ENCODE measurements around the gene TUFM. TPM values are rescaled to one million over a fixed set of nuclear protein-coding genes. Genes with fewer than 3 reads are reported as not detected.

Gene TUFM
- total RNA-seq, 2 donors from 2014 or later, result 140 to 291 TPM

DNA sequence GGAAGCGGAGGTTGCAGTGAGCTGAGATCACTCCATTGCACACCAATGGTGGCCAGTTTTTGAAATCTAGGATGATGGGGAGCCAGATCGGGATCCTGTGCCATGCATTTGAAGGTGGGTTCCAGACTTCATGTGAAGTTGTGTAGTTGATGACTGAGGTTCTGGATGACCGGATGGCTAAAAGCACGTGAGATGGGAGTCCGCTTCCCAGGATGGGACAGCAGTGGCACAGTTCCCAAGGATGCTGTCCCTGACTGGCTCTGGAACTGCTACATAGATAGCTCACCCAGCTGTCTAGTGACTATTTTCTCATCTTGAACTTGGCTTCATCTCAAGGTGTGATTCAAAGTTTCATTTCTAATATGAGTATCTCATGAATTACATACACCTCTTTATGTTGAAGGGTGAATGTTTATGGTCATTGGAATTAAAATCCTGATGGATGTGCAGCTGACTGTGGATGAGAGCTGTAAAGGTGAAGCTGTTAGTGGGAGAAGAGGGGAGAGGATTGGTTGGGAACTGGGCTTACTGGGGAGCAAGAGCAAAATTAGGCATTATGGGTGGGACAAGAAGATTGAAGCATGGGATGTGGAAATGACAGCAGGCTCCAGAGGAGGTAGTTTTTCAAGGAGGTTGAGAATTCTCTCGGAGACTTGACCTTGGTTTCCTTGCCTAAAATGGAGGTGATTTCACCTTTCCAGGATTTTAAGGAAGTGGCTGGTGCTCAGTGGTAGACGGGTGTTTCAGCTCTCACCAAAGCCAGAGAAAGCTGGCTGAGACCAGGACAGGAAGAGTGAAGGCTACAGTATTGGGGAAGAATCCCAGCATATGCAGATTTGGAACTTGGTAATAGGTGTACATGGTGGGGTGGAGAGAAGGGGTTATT is 8.2 kb downstream of the TUFM start:
- H3K36me3 Mint-ChIP-seq (ENCODE audit: low read depth), result peaks cover 82% of the 10 kb centered on the region
- peak overlapping the region; percentile 66 for H3K27ac Mint-ChIP-seq
- no peak overlapping the region for H3K4me3 Mint-ChIP-seq
- H3K27me3 Mint-ChIP-seq, result no peaks in the 10 kb centered on the region
- no peaks in the 10 kb centered on the region for H3K9me3 Mint-ChIP-seq
- peaks cover 22% of the 10 kb centered on the region for H3K4me1 Mint-ChIP-seq
- peak; percentile 80 for ATAC-seq (replicated peaks)

- peaks cover 27% of the 10 kb centered on the region for H3K4me1 Mint-ChIP-seq
- H3K36me3 Mint-ChIP-seq (ENCODE audit: low read depth), result peaks cover 82% of the 10 kb centered on the region
- no peak overlapping the region for H3K4me3 Mint-ChIP-seq
- no peaks in the 10 kb centered on the region for H3K27me3 Mint-ChIP-seq
- no peak for ATAC-seq (replicated peaks)
- no peaks in the 10 kb centered on the region for H3K9me3 Mint-ChIP-seq
- H3K27ac Mint-ChIP-seq, result peak overlapping the region; percentile 52
Observed at GRCh38 chr16:28836761-28837064, 9.4 kb downstream of the TUFM start.

DNA sequence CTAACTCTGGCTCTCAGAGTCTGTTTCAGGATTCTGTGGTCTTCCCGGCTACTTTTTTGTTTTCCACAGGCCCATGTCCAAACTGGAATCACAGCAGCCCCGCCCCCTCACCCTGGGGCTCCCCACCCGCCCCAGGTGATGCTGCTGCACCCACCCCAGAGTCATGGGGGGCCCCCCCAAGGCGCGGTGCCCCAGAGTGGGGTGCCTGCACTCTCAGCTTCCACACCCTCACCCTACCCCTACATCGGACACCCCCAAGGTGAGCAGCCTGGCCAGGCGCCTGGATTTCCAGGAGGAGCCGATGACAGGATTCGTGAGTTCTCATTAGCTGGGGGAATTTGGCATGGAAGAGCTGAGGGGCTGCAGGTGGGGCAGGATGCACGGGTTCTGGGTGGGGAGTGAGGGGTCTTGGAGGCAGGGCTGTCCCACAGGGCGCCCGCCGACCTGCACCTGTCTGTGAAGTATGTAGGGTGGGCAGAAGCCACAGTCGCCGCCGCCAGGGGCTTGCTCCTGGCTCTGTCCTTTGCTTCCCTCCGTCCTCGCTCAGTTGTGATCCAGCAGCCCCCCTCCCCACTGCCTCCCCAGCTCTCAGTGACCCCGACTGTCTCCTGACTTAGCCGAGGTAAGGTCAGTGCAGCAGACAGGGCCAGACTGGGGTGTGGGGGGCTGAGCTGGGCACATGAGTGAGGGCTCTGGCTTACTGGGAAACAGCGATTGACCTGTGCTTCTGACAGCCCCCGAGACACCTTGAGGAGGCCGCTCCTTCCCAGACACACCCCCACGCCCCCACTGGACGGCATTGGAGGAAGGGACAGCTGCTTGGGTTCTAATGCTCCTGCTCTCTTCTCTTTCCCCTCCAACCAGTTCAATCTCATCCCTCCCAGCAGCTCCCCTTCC is 10.0 kb downstream of the TUFM start:
- Mint-ChIP-seq H3K4me1 (peaks cover 27% of the 10 kb centered on the region), H3K36me3 (ENCODE audit: low read depth) (peaks cover 82% of the 10 kb centered on the region), H3K4me3 (no peak overlapping the region), H3K9me3 (no peaks in the 10 kb centered on the region), H3K27me3 (no peaks in the 10 kb centered on the region), H3K27ac (peak overlapping the region; percentile 52)
- no peak for ATAC-seq (replicated peaks)

GRCh38 chr16:28834873-28835863 is 11.0 kb downstream of the TUFM start:
- Mint-ChIP-seq H3K36me3 (ENCODE audit: low read depth) (peaks cover 89% of the 10 kb centered on the region), H3K27me3 (no peaks in the 10 kb centered on the region), H3K27ac (peak overlapping the region; percentile 63), H3K4me1 (peaks cover 27% of the 10 kb centered on the region), H3K4me3 (no peak overlapping the region), H3K9me3 (no peaks in the 10 kb centered on the region)
- no peak for ATAC-seq (replicated peaks)

DNA sequence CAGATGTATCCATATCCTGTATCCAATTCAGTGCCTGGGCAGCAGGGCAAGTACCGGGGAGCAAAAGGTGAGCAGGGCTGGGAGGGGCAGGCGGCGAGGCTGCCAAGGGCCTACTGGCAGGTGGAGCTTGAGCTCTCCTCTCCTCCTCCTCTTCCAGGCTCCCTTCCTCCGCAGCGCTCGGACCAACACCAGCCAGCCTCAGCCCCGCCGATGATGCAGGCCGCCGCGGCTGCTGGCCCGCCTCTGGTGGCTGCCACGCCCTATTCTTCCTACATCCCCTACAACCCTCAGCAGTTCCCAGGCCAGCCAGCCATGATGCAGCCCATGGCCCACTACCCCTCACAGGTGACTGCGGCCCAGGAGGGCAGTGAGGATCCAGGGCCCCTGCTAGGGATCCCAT is 11.8 kb downstream of the TUFM start:
- peaks cover 27% of the 10 kb centered on the region for H3K4me1 Mint-ChIP-seq
- ATAC-seq (replicated peaks), result no peak
- no peak overlapping the region for H3K4me3 Mint-ChIP-seq
- peaks cover 97% of the 10 kb centered on the region for H3K36me3 Mint-ChIP-seq (ENCODE audit: low read depth)
- no peaks in the 10 kb centered on the region for H3K9me3 Mint-ChIP-seq
- H3K27me3 Mint-ChIP-seq, result no peaks in the 10 kb centered on the region
- H3K27ac Mint-ChIP-seq, result no peak overlapping the region

DNA sequence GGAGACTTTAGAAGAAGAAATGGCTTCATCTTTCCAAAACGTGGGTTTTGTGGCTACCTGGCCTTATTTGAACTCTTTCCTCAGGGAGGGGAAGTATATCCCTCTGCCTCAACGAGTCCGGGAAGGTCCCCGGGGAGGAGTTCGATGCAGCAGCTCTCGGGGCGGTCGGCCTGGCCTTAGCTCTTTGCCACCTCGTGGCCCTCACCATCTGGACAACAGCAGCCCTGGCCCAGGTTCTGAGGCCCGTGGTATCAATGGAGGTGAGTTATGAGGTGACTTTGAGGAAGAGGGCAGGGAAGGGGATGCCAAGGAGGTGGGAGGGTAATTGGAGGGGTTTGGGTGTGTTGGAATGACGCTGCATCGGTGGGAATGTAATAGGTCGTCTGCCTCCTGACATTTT is 15.6 kb downstream of the TUFM start:
- H3K27me3 Mint-ChIP-seq, result no peaks in the 10 kb centered on the region
- no peak overlapping the region for H3K4me3 Mint-ChIP-seq
- no peak for ATAC-seq (replicated peaks)

DNA sequence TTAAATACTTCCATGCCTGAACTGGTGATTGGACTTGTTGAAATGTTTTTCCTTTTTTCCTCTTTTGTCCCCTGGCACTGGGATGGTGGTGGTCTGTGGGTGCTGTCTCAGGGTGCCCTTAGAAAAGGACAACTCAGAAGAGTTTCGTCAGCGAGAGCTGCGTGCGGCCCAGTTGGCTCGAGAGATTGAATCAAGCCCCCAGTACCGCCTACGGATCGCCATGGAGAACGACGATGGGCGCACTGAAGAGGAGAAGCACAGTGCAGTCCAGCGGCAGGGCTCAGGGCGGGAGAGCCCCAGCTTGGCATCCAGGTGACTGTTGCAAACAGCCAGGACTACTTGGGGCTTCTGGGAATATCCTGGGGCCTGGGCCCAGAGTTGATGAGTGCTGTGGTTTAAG is 16.4 kb downstream of the TUFM start:
- Mint-ChIP-seq H3K4me1 (peaks cover 32% of the 10 kb centered on the region), H3K4me3 (no peak overlapping the region), H3K9me3 (no peaks in the 10 kb centered on the region), H3K36me3 (ENCODE audit: low read depth) (peaks cover 100% of the 10 kb centered on the region), H3K27me3 (no peaks in the 10 kb centered on the region), H3K27ac (no peak overlapping the region)
- ATAC-seq (replicated peaks), result no peak

More for the DNA sequence above, 15.6 kb downstream of the TUFM start:
- no peak overlapping the region for H3K27ac Mint-ChIP-seq
- no peaks in the 10 kb centered on the region for H3K9me3 Mint-ChIP-seq
- peaks cover 100% of the 10 kb centered on the region for H3K36me3 Mint-ChIP-seq (ENCODE audit: low read depth)
- peaks cover 32% of the 10 kb centered on the region for H3K4me1 Mint-ChIP-seq

DNA sequence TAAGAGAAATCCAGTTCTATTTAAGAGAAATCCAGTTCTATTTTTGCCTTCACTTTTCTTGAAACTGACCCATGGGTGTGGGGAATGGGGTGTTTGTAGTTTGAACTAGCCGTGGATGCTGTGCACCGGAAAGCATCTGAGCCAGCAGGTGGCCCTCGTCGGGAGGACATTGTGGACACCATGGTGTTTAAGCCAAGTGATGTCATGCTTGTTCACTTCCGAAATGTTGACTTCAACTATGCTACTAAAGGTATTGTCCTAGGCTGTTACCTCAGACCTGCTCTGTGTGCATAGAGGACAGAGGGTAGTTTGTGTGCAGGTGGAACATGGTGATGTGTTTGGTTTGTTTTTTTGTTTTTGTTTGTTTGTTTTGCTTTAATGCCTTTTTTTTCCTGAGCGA is 20.0 kb downstream of the TUFM start:
- H3K27me3 Mint-ChIP-seq, result no peaks in the 10 kb centered on the region
- no peak for ATAC-seq (replicated peaks)
- peak overlapping the region; percentile 80 for H3K27ac Mint-ChIP-seq
- H3K4me3 Mint-ChIP-seq, result peak overlapping the region; percentile 94
- peaks cover 24% of the 10 kb centered on the region for H3K4me1 Mint-ChIP-seq
- H3K9me3 Mint-ChIP-seq, result no peaks in the 10 kb centered on the region
- H3K36me3 Mint-ChIP-seq (ENCODE audit: low read depth), result peaks cover 84% of the 10 kb centered on the region

- H3K27ac Mint-ChIP-seq, result peak overlapping the region; percentile 99
- ATAC-seq (replicated peaks), result no peak
- H3K4me1 Mint-ChIP-seq, result peaks cover 36% of the 10 kb centered on the region
- H3K9me3 Mint-ChIP-seq, result no peaks in the 10 kb centered on the region
- H3K4me3 Mint-ChIP-seq, result peak overlapping the region; percentile 94
- H3K36me3 Mint-ChIP-seq (ENCODE audit: low read depth), result peaks cover 84% of the 10 kb centered on the region
- no peaks in the 10 kb centered on the region for H3K27me3 Mint-ChIP-seq
Observed at GRCh38 chr16:28824717-28824973, 21.5 kb downstream of the TUFM start.

DNA sequence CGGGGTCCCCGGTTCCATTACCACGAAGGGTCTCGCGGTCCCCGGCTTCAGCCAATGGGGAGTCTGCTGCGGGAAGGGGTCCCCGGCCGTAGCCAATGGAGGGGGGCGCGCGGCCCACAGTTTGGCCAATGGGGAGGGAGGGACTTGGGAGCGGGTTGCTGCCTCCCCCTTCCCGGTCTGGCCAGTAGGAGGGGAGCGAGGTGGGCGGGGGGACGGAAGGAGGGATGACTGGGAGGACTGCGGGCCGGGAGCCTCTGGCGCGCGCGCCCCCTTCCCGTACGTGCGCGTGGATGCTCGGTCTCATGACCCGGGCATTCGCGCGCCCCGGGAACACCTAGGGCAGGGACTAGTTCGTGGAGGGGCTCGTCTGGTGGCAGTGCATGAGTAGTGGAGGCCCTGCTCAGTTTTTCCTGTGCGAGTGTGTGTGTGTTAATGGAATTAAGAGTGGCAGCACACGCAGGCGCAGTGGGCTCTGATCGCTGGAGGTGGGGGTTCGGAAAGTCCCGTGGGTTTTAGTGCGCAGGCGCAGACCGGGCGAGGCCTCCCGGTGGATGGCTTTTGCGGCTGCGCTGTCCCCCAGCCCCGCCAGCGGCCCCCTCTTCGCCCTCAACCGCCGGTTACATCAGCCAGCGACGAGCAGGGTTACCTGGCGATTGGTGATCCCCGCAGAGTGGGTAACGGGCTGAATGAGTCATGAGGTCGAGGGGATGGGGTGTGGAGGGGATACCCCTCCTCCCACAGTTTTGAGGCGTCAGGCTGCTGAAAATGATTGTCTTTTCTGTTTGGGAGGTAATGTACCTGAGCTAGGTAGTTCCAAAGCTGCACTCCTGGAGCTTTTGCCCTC is 22.1 kb downstream of the TUFM start:
- no peaks in the 10 kb centered on the region for H3K27me3 Mint-ChIP-seq
- H3K27ac Mint-ChIP-seq, result peak overlapping the region; percentile 99
- H3K4me3 Mint-ChIP-seq, result peak overlapping the region; percentile 94
- H3K9me3 Mint-ChIP-seq, result no peaks in the 10 kb centered on the region
- peaks cover 81% of the 10 kb centered on the region for H3K36me3 Mint-ChIP-seq (ENCODE audit: low read depth)
- H3K4me1 Mint-ChIP-seq, result peaks cover 36% of the 10 kb centered on the region
- ATAC-seq (replicated peaks), result peak; percentile 79

DNA sequence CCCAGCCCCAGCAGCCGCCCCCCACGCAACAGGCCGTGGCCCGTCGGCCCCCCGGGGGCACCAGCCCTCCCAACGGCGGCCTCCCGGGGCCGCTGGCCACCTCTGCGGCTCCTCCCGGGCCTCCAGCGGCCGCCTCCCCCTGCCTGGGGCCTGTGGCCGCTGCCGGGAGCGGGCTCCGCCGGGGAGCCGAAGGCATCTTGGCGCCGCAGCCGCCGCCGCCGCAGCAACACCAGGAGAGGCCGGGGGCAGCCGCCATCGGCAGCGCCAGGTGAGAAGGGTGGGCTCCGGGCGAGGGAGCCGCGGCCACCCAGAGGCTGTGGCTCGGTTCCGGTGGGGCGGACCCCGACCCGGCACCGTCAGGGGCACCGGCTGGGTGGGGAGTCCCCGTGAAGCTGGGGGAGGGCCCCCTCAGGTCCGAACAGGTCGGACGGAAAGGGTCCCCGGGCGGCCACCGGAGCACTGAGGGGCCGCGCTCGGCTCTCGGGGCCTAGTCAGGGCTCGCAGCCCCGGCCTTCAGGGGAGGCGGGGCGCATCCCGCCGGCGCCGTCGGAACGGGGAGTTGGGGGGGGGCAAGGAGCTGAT is 22.8 kb downstream of the TUFM start:
- H3K4me1 Mint-ChIP-seq, result peaks cover 36% of the 10 kb centered on the region
- H3K4me3 Mint-ChIP-seq, result peak overlapping the region; percentile 95
- H3K9me3 Mint-ChIP-seq, result no peaks in the 10 kb centered on the region
- peak overlapping the region; percentile 99 for H3K27ac Mint-ChIP-seq
- H3K36me3 Mint-ChIP-seq (ENCODE audit: low read depth), result peaks cover 73% of the 10 kb centered on the region
- peak; percentile 17 for ATAC-seq (replicated peaks)
- no peaks in the 10 kb centered on the region for H3K27me3 Mint-ChIP-seq

DNA sequence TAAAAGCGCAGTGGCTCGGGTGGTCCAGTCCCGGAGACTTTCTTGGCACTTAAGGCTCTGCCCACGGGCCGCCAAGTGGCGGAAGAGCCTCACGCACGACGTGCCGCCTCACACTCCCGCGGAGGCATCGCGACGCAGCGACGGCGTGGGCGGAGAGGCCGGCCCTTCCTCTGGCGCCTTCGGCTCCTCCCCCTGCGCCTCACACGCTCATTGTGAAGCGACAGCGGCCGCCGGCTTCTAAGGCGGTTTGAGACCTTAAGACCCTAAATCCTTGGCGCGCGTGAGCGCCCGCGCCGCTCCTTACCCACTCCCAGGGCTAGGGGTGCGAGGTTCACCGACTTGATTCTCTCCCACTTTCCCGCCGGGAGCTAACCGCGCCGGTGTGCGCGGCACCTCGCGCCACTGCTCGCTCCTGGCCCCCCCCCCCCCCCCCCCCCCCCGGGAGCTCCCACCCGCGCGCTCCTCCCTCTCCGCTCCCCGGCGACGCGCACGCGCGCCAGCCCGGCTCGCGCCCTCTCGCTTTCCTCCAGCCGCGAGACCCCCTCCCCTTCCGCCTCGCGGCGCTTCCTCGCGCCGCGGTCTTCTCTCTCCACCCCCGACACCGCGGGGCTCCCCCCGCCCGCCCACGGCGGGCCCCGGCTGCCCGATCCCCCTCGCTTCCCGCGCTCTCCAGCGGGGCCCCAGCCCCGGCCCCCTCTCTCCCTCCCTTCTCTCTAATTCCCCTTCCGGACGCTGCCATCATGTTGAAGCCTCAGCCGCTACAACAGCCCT is 23.4 kb downstream of the TUFM start, which contains the start of gene ATXN2L:
TSS of gene ATXN2L (plus strand) at position 480 of the 771 bp plus-strand sequence. CDS start at position 741, 261 bp downstream.
- peaks cover 67% of the 10 kb centered on the region for H3K36me3 Mint-ChIP-seq (ENCODE audit: low read depth)
- peaks cover 36% of the 10 kb centered on the region for H3K4me1 Mint-ChIP-seq

More for the DNA sequence above, 23.4 kb downstream of the TUFM start, which contains the start of gene ATXN2L:
- Mint-ChIP-seq H3K9me3 (no peaks in the 10 kb centered on the region), H3K27ac (peak within 1 kb of the TSS; percentile 99), H3K27me3 (no peaks in the 10 kb centered on the region), H3K4me3 (peak within 1 kb of the TSS; percentile 95)
- peak; percentile 55 for ATAC-seq (replicated peaks)
